ENCODE data around the gene ATP6V1B1. TPM values are rescaled to one million over a fixed set of nuclear protein-coding genes. Genes with fewer than 3 reads are reported as not detected.

ATP6V1B1 gene
- total and polyA plus RNA-seq, 10 of the 15 experiments (the other 5 are each of a cell fraction or from before 2014, with no cell fraction given), result not detected

GRCh38 chr2:70982971-70983370, 47.3 kb downstream of the ATP6V1B1 start:
- ChIA-PET SMC1A (ENCODE audit: uncharacterized antibody, unreplicated experiment) (interaction anchor here (1.0 to 2.0 kb wide), 2 partner anchors 13 to 18 kb away, joined by 3 to 11 read pairs; no protein-coding TSS in a partner anchor), POLR2A (no interaction called here), RAD21 (ENCODE audit: unreplicated experiment) (no interaction called here), CTCF (interaction anchor here (1.1 kb wide), 1 partner anchor 14 kb away, joined by 3 read pairs; no protein-coding TSS in a partner anchor)
- FAIRE-seq, result no peak
- TF ChIP-seq, protein P1, sequence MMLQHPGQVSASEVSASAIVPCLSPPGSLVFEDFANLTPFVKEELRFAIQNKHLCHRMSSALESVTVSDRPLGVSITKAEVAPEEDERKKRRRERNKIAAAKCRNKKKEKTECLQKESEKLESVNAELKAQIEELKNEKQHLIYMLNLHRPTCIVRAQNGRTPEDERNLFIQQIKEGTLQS (IDR thresholded peaks at IDR 0.05; ENCODE audit: borderline replicate concordance, extremely low read depth, low read depth, low read length), result no peak
- no peak for TF ChIP-seq DPF2 (IDR thresholded peaks at IDR 0.05)
- TF ChIP-seq RBBP5 (conservative IDR thresholded peaks at IDR 0.05), result no peak
- TF ChIP-seq, protein P2, sequence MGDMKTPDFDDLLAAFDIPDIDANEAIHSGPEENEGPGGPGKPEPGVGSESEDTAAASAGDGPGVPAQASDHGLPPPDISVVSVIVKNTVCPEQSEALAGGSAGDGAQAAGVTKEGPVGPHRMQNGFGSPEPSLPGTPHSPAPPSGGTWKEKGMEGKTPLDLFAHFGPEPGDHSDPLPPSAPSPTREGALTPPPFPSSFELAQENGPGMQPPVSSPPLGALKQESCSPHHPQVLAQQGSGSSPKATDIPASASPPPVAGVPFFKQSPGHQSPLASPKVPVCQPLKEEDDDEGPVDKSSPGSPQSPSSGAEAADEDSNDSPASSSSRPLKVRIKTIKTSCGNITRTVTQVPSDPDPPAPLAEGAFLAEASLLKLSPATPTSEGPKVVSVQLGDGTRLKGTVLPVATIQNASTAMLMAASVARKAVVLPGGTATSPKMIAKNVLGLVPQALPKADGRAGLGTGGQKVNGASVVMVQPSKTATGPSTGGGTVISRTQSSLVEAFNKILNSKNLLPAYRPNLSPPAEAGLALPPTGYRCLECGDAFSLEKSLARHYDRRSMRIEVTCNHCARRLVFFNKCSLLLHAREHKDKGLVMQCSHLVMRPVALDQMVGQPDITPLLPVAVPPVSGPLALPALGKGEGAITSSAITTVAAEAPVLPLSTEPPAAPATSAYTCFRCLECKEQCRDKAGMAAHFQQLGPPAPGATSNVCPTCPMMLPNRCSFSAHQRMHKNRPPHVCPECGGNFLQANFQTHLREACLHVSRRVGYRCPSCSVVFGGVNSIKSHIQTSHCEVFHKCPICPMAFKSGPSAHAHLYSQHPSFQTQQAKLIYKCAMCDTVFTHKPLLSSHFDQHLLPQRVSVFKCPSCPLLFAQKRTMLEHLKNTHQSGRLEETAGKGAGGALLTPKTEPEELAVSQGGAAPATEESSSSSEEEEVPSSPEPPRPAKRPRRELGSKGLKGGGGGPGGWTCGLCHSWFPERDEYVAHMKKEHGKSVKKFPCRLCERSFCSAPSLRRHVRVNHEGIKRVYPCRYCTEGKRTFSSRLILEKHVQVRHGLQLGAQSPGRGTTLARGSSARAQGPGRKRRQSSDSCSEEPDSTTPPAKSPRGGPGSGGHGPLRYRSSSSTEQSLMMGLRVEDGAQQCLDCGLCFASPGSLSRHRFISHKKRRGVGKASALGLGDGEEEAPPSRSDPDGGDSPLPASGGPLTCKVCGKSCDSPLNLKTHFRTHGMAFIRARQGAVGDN (IDR thresholded peaks at IDR 0.05), result no peak
- no peak for TF ChIP-seq ZNF274 (IDR thresholded peaks at IDR 0.05; ENCODE audit: insufficient read depth, insufficient read length)
- no peak for TF ChIP-seq NR2C2 (IDR thresholded peaks at IDR 0.05; ENCODE audit: borderline replicate concordance, control insufficient read depth, insufficient read length, low read depth)
- no peak for TF ChIP-seq YBX1 (IDR thresholded peaks at IDR 0.05)
- TF ChIP-seq FOXK2 (IDR thresholded peaks at IDR 0.05), result no peak
- TF ChIP-seq BHLHE40 (IDR thresholded peaks at IDR 0.05; ENCODE audit: borderline replicate concordance in 1 of 2, low read depth in 2 of 2, low read length in 1 of 2), result no peak
- H3K27ac ChIP-seq (ENCODE audit: control insufficient read depth, insufficient read depth), result no peak overlapping the region
- in situ Hi-C loops (cut with MboI) (no loop called here), intact Hi-C loops (cut with micrococcal nuclease; ENCODE audit: unreplicated experiment) (no loop called here)
- H2AFZ ChIP-seq (ENCODE audit: control insufficient read depth, low read depth, low read length), result no peak overlapping the region
- H3K9ac ChIP-seq (ENCODE audit: control insufficient read depth, insufficient read depth, low read length), result no peak overlapping the region
- H3K27me3 ChIP-seq (replicated peaks in 1 of 2; ENCODE audit: control insufficient read depth in 2 of 2, insufficient read depth in 2 of 2, low read length in 1 of 2), result no peaks in the 10 kb centered on the region
- no TSS peak for BruUV-seq (replicated peaks)
- H3K79me2 ChIP-seq (ENCODE audit: control insufficient read depth, insufficient read depth, low read length), result no peaks in the 10 kb centered on the region
- no peak for ATAC-seq
- no peak overlapping the region for H3K4me2 ChIP-seq (ENCODE audit: control insufficient read depth, insufficient read depth)
- H3K36me3 ChIP-seq (ENCODE audit: control insufficient read depth in 2 of 2, insufficient read depth in 2 of 2, low read length in 1 of 2), result peaks cover 2 to 12% of the 10 kb centered on the region in 2 experiments; a peak in 3 of 4 replicates
- H4K20me1 ChIP-seq (ENCODE audit: control insufficient read depth, insufficient read depth), result no peaks in the 10 kb centered on the region
- H3K4me1 ChIP-seq (ENCODE audit: control insufficient read depth, insufficient read depth, low read length), result peaks cover 2% of the 10 kb centered on the region
- no peaks in the 10 kb centered on the region for H3K9me3 ChIP-seq (replicated peaks; ENCODE audit: control insufficient read depth, insufficient read depth, low read length)
- 71% methylated on average over 3 of the region's 3 CpGs for WGBS (ENCODE audit: insufficient coverage, insufficient replicate concordance, low lambda C conversion rate, missing lambda C conversion rate)
- no peak overlapping the region for H3K4me3 ChIP-seq
- no peak for DNase-seq (ENCODE audit: low read depth, low spot score)

Data from GM12878 (cell line).